ENCODE results near the gene PDZD4.

GRCh38 chrX:153783378-153784013 lies 46.8 kb downstream of the PDZD4 start:
- TF ChIP-seq CTCF (IDR thresholded peaks at IDR 0.05), result no peak
- TF ChIP-seq POLR2A (IDR thresholded peaks at IDR 0.05), result no peak
